Upper lobe of left lung (tissue), 6 donors: ENCODE data around the gene EIF2B4. TPM values are rescaled to one million over a fixed set of nuclear protein-coding genes. Genes with fewer than 3 reads are reported as not detected.
"Not testable (repeated sequence)": the region's sequence is repeated elsewhere in the genome, so short reads cannot be mapped to it uniquely, and the experiment has no call there.

Experiments used
- ATAC-seq, 2 donors: fragments of 200-7000 bp; cut with Tn5 transposase; one replicate each; pipeline ENCODE4 v1.9.1; 2022; ENCODE audit warnings: mild to moderate bottlenecking in 2 of 2, moderate library complexity in 2 of 2; ENCODE audit not compliant: low FRiP score in 2 of 2
- DNase-seq, 2 donors: peaks; one replicate each; pipeline ENCODE4 v3.0.0-alpha.2; 2019 to 2020
- H3K27ac ChIP-seq, 4 donors: fragments of 200-600 bp; sonication (generic); one replicate each; pipeline ENCODE4 v1.5.1; 2016 to 2019
- H3K27me3 ChIP-seq, 4 donors: fragments of 200-600 bp; sonication (generic); one replicate each; pipeline ENCODE4 v1.5.1; 2017 to 2019
- H3K36me3 ChIP-seq, 4 donors: fragments of 200-600 bp; sonication (generic); one replicate each; pipeline ENCODE4 v1.5.1; 2016 to 2019
- H3K4me1 ChIP-seq, 4 donors: fragments of 200-600 bp; sonication (generic); one replicate each; pipeline ENCODE4 v1.5.1; 2018 to 2019
- H3K4me3 ChIP-seq, 4 donors: fragments of 200-600 bp; sonication (generic); one replicate each; pipeline ENCODE4 v1.5.1; 2017 to 2019; ENCODE audit warnings: mild to moderate bottlenecking in 2 of 4, moderate library complexity in 1 of 4
- H3K9me3 ChIP-seq, 4 donors: fragments of 200-600 bp; sonication (generic); one replicate each; pipeline ENCODE4 v1.5.1; 2018 to 2019
- CTCF ChIP-seq, 6 experiments: fragments of 450-650 bp in 4 of 6; fragments of 200-600 bp in 2 of 6; sonication (generic) in 2 of 6; IDR thresholded peaks; one replicate each; pipeline ENCODE4 v1.5.1; 2016 to 2019; ENCODE audit warnings: antibody characterized with exemption in 6 of 6
- EP300 ChIP-seq, 4 donors: sonication (generic); formaldehyde crosslinking; IDR thresholded peaks; one replicate each; pipeline ENCODE4 v1.5.1; 2017; ENCODE audit warnings: antibody characterized with exemption in 4 of 4, control low read depth in 2 of 4
- POLR2A ChIP-seq, 4 donors: fragments of 450-650 bp; IDR thresholded peaks; one replicate each; pipeline ENCODE4 v1.5.1; 2016 to 2017; ENCODE audit warnings: antibody characterized with exemption in 4 of 4, mild to moderate bottlenecking in 2 of 4
- POLR2AphosphoS5 ChIP-seq, 2 donors: sonication (generic); formaldehyde crosslinking; IDR thresholded peaks; one replicate each; pipeline ENCODE4 v1.5.1; 2017; ENCODE audit warnings: antibody characterized with exemption in 2 of 2
- WGBS, 2 donors: methylation state at CpG; one replicate each; pipeline ENCODE4 v1.1.5; 2017 to 2018; 5-methylcytosine and 5-hydroxymethylcytosine counted together
- total RNA-seq, 6 donors: library from RNA; depleted of rRNA in 4 of 6; stranded (reverse); fragments of >200 nt in 4 of 6; gene quantifications; one replicate each; pipeline versions ENCODE4 v1.1.0 to v1.2.1, GENCODE V29; 2016 to 2021
- donor health status: DM: no; HTN: no; CAD: no; lungs with moderate emphysema.
- donor health status: DM: no; HTN: yes; CAD: no; lungs with severe emphysema.

Gene EIF2B4
- total RNA-seq, 6 donors from 2014 or later = 24.8 to 48.2 (median 29.8) TPM

- peaks cover 32 to 45% (median 35%) of the 10 kb centered on the region in 4 donors for H3K4me1 ChIP-seq
- H3K36me3 ChIP-seq = peaks cover 0 to 7% (median 0%) of the 10 kb centered on the region in 4 donors
- DNase-seq = no peak
- ATAC-seq = no peak
- no peaks in the 10 kb centered on the region for H3K9me3 ChIP-seq
- TF ChIP-seq CTCF (IDR thresholded peaks at IDR 0.05) = no peak
- no peak overlapping the region for H3K27ac ChIP-seq
- no peaks in the 10 kb centered on the region for H3K27me3 ChIP-seq
- 72 to 75% methylated on average over 7 of the region's 7 CpGs for WGBS, 2 donors
- no peak overlapping the region for H3K4me3 ChIP-seq
Measured at GRCh38 chr2:27353762-27354596, 16.2 kb downstream of the EIF2B4 start.

- H3K9me3 ChIP-seq, ATAC-seq, H3K27me3 ChIP-seq, DNase-seq, H3K27ac ChIP-seq, H3K4me3 ChIP-seq, H3K36me3 ChIP-seq: not testable (repeated sequence)
- H3K4me1 ChIP-seq = peaks cover 31 to 44% (median 34%) of the 10 kb centered on the region in 4 donors
- WGBS, 2 donors = 98% methylated on average over 5 of the region's 5 CpGs
Measured at GRCh38 chr2:27353386-27353761, 16.8 kb downstream of the EIF2B4 start.

DNA sequence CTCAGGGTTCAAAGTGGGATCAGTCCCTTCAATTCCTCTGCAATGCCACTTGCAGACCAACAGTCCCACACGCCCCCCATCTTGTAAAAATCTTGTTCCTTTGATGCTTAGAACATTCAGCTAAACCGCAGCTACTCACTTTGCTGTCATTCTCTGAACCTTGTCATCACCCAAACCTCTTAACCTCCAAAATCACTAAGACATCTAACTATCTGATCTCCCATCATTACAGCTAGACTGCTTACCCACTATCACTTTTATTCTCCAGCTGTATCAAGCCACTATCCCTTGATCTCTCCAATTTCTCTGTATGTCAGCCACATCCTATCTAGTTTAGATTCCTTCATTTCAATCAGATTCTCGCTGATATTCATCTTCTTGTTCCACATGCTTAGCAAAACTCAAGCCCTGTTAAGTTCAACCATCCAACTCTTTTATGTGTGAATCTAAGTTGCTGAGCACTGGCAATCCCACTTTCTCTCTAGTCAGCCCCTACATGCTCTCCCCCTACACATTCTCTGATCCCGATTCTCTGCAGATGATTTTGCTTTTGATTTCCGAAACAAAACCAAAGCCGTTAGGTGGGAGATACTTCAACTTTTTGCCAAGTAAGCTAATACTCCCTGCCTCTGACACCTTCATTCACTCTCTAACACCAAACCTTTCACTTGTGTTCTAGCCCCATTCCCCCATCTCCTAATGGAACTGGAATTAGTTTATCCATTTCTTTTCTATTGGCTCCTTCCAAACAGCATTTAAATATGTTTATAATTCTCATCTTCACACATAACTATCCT, 18.1 kb downstream of the EIF2B4 start:
- ATAC-seq (no peak), DNase-seq (no peak)
- Histone ChIP-seq H3K27ac (no peak overlapping the region), H3K36me3 (peaks cover 0 to 7% (median 2%) of the 10 kb centered on the region in 4 donors), H3K9me3 (no peaks in the 10 kb centered on the region), H3K27me3 (no peaks in the 10 kb centered on the region), H3K4me3 (no peak overlapping the region), H3K4me1 (peaks cover 20 to 38% (median 24%) of the 10 kb centered on the region in 4 donors)
- WGBS, 2 donors = 83 to 88% methylated on average over 6 of the region's 6 CpGs
- TF ChIP-seq CTCF (IDR thresholded peaks at IDR 0.05) = no peak
- TF ChIP-seq POLR2A (IDR thresholded peaks at IDR 0.05) = no peak
- no peak for TF ChIP-seq EP300 (IDR thresholded peaks at IDR 0.05)

DNA sequence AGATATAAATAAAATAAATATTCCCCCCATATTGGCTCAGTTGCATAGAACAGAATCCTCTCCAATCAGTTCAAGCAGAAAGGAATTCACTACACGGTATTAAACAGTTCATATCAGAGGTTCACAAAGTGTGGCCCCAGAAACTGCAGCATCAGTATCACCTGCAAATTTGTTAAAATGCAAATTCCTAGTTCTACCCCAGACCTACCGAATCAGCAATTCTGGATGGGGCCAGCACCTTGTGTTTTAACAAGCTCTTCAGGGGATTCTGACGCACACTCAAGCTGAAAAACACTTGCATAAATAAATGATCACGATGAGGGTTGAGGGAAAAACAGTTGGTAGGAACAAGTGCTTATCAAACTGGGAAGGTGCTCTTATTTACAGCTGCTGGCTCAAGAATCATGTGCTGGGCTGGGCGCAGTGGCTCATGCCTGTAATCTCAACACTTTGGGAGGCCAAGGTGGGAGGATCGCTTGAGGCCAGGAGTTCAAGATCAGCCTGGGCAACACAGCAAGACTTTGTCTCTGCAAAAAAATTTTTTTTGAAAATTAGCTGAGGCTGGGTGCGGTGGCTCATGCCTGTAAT, 19.9 kb downstream of the EIF2B4 start:
- Histone ChIP-seq H3K27ac (no peak overlapping the region), H3K4me3 (no peak overlapping the region), H3K4me1 (peaks cover 15 to 29% (median 18%) of the 10 kb centered on the region in 4 donors), H3K27me3 (no peaks in the 10 kb centered on the region), H3K36me3 (peaks cover 0 to 7% (median 2%) of the 10 kb centered on the region in 4 donors), H3K9me3 (no peaks in the 10 kb centered on the region)
- ATAC-seq = no peak
- TF ChIP-seq POLR2A (IDR thresholded peaks at IDR 0.05) (no peak), POLR2AphosphoS5 (IDR thresholded peaks at IDR 0.05) (no peak), EP300 (IDR thresholded peaks at IDR 0.05) (no peak), CTCF (IDR thresholded peaks at IDR 0.05) (no peak)
- no peak for DNase-seq
- 87 to 88% methylated on average over 7 of the region's 7 CpGs for WGBS, 2 donors

GRCh38 chr2:27347641-27348040, 22.5 kb downstream of the EIF2B4 start:
- Histone ChIP-seq H3K4me3 (no peak overlapping the region), H3K4me1 (peaks cover 0 to 7% (median 2%) of the 10 kb centered on the region in 4 donors), H3K9me3 (no peaks in the 10 kb centered on the region), H3K27me3 (no peaks in the 10 kb centered on the region), H3K36me3 (peaks cover 6 to 14% (median 10%) of the 10 kb centered on the region in 4 donors), H3K27ac (no peak overlapping the region)
- ATAC-seq (peak in 1 of 2 donors; percentile 56), DNase-seq (no peak)
- 95% methylated on average over 2 of the region's 2 CpGs for WGBS, 2 donors
- TF ChIP-seq POLR2A (IDR thresholded peaks at IDR 0.05) = no peak
- no peak for TF ChIP-seq EP300 (IDR thresholded peaks at IDR 0.05)
